GM12872 (cell line): ENCODE measurements around the gene RNF150.

Source experiments
- TF ChIP-seq, protein P1 (sequence below): IDR thresholded peaks from 3 replicates; pipeline ENCODE4 v1.5.1; 2011; ENCODE audit warnings: low read depth, mild to moderate bottlenecking, low read length, moderate library complexity; ENCODE audit not compliant: insufficient read depth

Gene RNF150

DNA sequence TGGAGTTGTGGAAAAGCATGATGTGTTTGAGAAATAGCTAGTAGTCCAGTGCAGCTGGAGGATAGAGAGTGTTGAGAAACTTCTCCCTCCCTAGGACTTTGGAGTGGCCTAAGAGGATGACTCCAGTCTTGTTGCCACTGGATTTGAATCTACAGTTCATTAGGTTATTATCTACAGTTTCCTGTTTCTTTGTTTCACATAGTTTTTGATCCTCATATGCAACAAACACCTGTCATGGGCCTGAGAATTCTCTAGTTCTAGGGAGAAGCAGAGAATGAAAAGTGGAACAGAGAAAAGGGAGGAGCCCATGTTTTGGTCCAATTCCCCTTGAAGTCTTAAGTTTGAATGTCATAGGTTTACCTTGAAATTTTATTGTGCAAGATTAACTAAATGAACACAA is 303.4 kb downstream of the RNF150 start:
- TF ChIP-seq, protein P1, sequence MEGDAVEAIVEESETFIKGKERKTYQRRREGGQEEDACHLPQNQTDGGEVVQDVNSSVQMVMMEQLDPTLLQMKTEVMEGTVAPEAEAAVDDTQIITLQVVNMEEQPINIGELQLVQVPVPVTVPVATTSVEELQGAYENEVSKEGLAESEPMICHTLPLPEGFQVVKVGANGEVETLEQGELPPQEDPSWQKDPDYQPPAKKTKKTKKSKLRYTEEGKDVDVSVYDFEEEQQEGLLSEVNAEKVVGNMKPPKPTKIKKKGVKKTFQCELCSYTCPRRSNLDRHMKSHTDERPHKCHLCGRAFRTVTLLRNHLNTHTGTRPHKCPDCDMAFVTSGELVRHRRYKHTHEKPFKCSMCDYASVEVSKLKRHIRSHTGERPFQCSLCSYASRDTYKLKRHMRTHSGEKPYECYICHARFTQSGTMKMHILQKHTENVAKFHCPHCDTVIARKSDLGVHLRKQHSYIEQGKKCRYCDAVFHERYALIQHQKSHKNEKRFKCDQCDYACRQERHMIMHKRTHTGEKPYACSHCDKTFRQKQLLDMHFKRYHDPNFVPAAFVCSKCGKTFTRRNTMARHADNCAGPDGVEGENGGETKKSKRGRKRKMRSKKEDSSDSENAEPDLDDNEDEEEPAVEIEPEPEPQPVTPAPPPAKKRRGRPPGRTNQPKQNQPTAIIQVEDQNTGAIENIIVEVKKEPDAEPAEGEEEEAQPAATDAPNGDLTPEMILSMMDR = no peak

DNA sequence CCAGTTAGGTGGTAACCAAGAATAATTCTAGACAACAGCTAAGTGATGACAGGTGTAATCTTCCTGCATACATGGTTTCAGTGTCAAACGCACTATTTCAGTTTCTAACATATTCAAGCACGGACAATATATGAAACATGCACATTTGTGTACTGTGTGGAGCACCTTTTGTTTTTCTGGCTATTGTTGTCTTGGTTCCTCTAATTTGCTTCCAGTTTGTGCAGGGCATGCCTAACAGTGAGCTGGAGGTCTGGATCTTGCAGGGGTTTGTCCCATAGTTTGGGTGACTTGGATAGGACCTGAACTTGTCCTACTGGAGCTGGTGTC is 306.6 kb downstream of the RNF150 start:
- TF ChIP-seq, protein P1 = no peak

DNA sequence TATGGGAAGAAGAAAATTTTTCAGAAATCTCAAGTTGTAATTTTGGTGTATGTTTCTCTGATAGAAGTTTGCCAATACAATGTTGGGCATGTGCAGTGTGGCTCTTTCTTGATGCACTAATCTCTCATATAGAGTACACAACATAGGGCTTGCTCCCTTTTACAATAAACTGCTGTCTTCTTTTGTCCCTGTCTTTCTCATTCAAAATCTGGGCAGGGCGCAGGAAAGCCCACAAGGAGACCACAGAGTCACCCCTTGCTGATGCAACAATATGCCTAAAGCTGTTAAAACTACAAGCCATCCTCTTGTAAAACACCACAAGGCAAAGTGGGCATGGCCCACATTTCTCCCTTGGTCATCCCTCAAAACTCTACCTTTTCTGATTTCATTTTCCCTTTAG is 313.7 kb downstream of the RNF150 start:
- TF ChIP-seq, protein P1 = no peak

DNA sequence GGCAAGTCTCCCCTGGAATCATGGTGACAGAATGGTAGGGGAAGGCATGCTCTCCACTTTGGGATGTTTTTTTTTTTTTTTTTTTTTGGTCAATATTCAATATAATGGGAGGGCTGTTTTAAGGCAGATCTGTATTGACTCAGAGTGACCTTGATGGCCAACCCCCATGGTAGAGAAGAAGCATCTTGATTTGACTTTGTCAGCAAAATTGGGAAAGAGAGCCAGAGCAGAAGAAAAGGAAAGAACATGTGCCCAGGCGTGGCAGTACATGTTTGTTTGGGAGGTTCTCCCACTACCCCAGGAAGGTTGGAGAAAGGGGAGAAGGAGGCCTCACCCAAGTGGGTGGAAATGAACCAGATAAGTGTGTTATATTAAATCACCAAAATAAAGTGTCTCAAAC is 314.8 kb downstream of the RNF150 start:
- TF ChIP-seq, protein P1 = no peak

DNA sequence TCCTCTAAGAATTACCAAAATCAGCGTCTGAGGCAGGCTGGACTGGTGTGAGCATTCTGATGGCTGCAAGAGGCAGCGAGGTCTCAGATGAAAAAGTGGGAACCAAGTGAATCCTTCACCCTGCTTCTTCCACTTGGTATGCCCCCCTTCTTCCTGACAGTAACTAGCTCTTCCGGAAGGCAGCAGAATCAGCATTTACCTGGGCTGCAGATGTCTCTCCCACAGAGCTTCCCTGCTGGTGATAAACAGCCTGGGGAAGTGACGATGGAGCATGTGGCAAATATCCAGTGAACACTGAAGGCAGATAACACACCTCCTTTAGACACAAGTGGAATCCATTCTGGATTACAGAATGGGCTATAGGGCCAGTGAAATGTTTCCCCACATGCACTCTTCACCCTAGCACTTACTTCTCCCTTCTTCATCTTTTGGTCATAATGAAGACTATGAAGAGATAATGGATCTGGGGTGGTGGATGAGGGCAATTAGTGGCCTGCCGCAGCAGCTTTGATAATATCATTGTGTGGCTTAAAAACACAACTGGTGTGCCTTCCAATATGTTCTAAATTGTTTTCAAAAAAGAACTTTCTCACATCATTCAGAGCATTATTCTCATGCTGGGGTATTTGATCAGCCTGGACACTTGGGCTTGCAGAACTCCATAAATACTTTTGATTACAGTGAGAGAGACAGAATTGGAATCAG is 316.3 kb downstream of the RNF150 start:
- TF ChIP-seq, protein P1 = no peak

DNA sequence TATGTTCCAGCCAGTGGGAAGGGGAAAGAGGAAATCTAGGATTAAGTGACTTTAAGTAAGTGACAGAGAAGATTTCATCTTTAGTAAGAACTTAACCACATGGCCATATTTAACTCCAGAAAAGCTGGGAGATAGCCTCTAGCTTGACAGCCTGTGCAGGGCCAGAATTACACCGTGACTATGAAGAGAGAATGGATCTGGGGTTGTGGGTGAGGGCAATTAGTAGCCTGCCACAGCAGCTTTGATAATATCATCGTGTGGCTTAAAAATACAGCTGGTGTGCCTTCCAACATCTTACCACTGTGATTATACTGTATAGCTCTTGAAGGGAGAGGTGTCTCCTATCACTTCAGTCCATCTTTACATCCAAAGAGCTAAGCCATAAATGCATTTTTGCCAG is 319.5 kb downstream of the RNF150 start:
- TF ChIP-seq, protein P1 = no peak

DNA sequence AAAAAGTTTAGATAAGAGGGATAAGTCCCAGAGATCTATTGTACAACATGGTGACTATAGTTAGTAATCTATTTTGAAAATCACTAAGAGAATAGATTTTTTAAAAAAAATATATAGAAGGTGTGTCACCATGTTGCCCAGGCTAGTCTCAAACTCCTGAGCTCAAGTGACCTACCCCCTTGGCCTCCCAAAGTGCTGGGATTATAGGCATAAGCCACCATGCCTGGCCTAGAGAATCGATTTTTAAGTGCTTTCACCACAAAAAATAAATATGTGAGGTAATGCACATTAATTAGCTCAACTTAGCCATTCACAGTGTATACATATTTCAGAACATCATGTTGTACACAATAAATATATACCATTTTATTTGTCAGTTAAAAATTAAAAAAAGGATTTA is 320.4 kb downstream of the RNF150 start:
- TF ChIP-seq, protein P1 = no peak
